Measurements from ENCODE around the gene MPPED2. TPM values are rescaled to one million over a fixed set of nuclear protein-coding genes. Genes with fewer than 3 reads are reported as not detected.
"Not testable (repeated sequence)": the region's sequence is repeated elsewhere in the genome, so short reads cannot be mapped to it uniquely, and the experiment has no call there.

The MPPED2 gene
- total RNA-seq, 1 donor from 2014 or later = 0.72 TPM

- no peak for ATAC-seq
Measured at GRCh38 chr11:30578406-30578805, 7.7 kb downstream of the MPPED2 start.

DNA sequence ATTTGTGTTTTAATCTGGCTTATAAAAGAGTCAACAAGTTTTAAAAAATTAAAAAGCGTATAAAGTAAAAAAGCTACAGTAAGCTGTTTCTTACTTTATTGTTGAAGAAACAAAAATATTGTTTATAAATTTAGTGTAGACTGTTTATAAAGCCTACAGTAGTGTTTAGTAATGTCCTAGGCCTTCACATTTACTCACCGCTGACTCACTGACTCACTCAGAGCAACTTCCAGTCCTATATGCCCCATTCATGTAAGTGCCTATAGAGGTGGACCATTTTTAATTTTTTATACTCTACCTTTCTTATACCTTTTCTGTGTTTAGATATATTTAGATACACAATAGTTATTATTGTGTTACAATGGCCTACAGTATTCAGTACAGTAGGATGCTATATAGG, 12.2 kb downstream of the MPPED2 start:
- no peak for ATAC-seq

DNA sequence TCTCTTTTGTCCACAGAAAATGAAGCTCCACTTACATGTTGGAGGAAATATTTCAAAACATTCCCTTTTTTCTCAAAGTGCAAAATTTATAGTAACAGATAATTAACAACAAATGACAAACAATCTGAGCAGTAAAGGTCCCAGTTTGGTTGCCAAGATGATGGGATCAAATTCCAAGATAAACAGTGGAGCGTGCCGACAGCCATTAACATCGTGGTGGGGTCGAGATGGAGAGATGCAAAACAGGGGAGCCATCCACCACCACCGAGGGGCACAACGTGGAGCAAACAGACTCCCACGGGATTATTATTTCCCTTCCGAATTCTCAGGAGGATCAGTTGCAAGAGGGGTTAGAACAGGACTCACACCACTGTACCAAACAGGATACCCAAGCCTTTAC, 17.2 kb downstream of the MPPED2 start:
- ATAC-seq = no peak

- no peak for ATAC-seq
Measured at GRCh38 chr11:30567644-30568043, 18.5 kb downstream of the MPPED2 start.

GRCh38 chr11:30567120-30567519, 19.0 kb downstream of the MPPED2 start:
- no peak for ATAC-seq

DNA sequence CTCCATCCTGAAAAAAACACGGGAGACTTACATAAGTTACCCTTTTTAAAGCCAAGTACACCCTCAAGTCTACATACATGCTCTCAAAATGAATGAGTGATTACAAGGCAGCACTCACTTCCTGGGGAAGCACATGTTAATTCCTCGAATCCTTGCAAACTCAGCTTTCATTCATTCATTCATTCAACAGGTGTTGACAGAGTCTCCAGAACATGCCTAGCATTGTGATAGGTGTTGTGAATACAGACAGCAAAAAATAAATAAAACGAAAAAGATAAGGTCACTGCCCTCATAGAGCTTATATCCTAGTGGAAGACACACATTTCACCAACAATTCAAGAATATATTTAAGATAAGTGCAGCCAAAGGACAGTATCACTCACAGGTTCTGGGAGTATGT, 19.7 kb downstream of the MPPED2 start:
- ATAC-seq = no peak

DNA sequence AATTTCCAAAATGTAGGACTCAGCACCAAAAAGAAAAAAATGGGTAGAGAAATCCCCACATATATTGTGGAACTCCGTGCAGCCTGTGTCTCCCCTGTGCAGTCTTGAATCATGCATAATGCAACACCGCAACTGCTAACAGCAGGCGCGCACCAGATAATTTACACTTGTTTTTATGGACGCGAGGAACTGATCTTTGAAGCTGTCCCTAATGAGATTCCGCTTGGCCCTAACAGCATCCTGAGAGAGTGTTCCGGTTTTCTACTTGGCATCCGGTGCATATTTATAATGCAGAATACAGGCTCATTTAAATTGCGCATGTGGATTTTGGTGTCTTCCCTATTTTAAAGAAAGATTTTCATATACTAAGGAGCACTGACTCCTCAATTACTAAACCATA, 21.1 kb downstream of the MPPED2 start:
- ATAC-seq = no peak

DNA sequence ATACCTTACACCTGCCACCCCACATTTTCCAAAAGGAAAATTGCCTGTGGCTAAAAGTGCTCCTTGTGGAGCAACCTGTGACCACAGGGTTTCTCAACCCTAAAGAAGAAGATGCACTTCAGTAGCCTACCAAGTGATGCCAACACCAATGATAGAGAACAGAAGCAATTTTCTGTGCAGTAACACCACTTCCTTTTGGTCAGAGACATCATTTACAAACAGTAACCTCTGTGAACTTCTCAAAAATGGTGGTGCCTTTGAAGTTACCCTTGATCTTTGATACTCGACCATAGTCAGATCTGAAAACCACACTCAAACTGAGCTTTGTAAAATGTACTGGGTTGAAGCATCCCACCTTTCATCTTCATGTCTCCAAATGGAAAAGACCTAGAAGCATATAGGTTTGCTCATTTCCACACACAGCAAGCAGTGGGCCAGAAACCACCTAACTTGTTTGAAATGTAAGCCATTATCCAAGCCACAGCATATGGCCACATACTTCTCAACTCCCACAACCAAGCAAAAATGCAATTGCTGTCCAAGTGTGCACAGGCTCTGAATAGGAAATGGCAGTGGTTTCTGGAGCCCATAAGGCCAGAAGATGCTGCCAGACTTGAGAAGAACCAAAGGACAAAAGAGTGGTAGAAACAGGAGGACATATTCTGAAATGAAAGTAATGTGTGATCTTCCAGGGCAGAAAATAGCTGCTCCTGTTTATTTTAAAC, 24.3 kb downstream of the MPPED2 start:
- no peak for ATAC-seq

- no peak for ATAC-seq
Measured at GRCh38 chr11:30560206-30561106, 25.7 kb downstream of the MPPED2 start.

GRCh38 chr11:30559004-30559403, 27.1 kb downstream of the MPPED2 start:
- ATAC-seq = no peak

DNA sequence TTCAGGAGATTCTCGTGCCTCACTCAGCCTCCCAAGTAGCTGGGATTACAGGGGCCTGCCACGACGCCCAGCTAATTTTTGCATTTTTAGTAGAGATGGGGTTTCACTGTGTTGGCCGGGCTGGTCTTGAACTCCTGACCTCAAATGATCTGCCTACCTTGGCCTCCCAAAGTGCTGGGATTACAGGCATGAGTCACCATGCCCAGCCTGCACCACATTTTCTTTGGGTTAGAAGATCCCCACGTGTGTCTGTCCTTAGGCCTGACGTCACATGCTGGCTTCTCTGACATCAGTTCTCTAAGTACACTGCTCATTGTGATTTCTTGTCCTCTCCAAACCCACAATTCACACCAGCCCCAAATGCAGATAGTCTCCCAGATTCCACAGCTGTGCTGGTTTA, 31.6 kb downstream of the MPPED2 start:
- ATAC-seq = not testable (repeated sequence)

DNA sequence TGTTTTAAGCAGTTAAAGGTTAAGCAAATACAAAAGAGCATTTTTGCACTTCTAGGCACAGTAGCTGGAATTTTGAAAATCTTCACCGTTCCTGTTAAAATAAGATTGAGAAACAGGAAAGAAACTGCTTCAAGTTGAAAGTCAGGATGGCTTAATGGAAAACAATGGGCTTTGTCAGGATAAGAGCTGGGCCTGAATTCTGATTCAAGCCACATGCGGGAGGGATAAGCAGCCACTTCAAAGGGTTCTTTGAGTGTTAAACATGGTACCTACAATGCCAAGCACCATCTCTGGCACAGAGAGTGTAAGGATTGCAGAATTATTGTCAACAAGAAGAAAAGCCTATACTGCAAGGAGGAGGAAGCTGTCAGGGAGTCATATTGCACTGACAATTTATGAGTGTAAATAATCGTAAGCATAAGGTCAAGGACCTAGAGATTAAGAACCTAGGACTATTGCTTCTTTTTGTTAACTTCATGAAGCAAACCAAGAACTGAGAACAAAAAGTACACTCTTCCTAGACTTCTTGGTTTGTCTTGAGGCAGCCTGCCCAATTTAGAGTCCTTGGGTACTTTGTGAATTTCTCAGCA, 32.5 kb downstream of the MPPED2 start:
- ATAC-seq = no peak

- no peak for ATAC-seq
Measured at GRCh38 chr11:30552839-30553238, 33.3 kb downstream of the MPPED2 start.

GRCh38 chr11:30550022-30550542, 36.1 kb downstream of the MPPED2 start:
- ATAC-seq = no peak

DNA sequence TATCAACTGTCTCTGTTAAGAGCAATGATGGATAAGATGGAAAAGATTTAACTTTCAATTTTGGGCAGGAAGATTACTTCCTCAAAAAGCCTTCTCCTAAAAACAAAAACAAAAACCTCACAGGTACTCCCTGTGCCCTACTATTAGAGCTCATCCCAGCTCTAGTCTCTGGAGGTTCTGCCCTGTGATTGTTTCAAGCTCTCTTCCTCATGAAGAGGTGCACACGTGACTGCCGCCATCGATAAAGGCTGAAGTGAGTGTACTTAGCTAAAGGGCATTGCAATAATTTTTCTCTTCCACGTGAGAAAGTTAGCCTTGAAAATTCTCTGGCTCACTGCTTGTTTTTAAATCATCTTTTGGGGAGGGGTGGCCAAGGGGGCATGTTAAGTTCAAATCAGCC, 36.6 kb downstream of the MPPED2 start:
- ATAC-seq = no peak

DNA sequence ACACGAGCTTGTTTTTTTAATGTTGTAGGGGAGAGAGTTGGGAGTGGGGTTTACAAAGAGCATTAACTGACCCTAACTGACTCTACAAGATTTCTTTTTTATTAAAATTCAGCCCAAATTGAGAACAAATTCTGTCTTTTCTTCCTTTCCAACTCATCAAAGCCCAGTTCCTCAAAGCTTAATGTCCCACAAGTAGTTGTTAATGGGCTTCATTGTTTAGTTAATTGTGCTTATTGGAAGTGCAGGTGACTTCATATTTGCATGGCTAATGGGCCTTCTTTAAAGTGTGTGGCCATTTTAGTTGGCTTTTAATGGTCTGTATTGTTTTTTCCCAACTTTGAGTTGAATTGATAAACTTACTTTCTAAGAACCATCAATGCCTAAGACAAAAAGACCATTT, 39.8 kb downstream of the MPPED2 start:
- ATAC-seq = no peak

DNA sequence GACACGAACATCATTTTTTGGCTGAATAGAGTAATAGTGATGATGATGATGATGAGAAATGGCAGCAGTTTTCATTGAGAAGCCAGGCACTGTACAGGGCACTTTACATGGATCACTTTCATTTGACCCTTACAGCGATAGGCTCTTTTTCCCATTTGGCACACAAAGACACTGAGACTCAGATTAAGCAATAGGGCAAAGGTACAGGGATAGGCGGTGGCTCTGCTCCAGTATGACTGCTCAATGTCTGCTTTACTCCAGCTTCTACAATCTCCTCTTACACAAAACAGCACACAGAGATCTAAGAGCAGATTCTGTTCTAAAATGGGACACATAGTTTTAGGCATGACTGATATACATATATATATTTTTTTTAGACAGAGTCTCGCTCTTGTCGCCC, 40.6 kb downstream of the MPPED2 start:
- ATAC-seq = no peak

GRCh38 chr11:30543066-30543465, 43.1 kb downstream of the MPPED2 start:
- ATAC-seq = no peak

DNA sequence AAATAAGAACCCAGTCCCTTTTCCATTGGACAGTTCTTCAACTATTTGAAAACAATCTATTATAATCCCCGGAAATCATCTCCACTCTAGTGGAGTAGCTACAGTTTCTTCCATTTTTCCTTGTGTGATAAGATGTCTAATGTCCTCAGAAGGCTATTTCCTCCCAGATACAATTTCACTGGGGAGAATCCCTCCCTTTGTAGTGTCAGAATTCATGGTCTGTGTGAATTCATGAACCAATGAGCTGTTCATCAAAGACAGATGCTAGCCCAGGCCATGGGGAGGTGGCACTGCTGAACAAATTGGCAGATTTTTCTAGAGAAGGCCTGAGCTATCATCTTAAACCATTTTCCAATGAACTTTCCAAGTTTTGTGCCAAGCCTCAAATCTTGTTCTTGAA, 45.4 kb downstream of the MPPED2 start:
- no peak for ATAC-seq

- ATAC-seq = no peak
Measured at GRCh38 chr11:30538251-30538650, 47.9 kb downstream of the MPPED2 start.

DNA sequence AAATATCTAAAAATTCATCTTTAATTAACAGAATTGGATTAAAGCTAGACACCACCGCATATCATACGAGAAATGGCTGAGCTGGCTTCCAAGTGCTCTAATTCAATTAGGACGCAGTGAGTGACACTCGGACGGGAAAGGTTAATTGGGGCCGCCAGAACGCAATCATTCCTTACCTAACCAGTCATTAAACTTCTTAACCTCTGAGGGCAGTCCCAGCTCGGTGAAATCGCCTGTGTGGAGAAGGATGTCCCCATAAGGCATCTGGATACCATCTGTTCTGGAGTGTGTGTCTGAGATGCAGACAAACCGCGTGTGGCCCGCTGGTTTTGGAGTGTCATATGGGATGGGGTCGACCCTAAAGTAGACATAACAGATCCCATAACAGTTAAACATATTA, 50.3 kb downstream of the MPPED2 start:
- no peak for ATAC-seq

DNA sequence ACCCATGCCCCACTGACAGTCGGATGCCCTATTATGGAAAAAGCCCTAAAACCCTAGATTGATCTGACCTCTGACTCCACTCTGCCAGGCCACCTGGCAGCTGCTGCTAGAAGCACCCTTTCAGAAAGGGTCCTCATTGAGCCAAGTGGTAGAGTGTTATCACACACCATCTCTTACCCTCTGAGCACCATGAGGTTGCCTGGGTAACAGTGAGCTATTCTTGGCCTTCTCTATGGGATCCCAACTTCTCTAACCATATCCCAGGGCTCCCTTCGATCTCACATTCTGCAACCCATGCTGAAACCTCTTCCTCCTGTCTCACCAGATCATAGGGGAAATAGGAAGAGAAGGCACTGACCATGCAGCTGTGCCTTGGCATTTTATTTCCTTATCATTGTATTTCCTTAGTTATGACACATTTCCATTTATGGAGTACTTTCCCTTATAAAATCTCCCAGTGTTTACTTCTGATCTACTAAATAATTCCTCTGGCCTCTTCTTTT, 52.7 kb downstream of the MPPED2 start:
- ATAC-seq = no peak

DNA sequence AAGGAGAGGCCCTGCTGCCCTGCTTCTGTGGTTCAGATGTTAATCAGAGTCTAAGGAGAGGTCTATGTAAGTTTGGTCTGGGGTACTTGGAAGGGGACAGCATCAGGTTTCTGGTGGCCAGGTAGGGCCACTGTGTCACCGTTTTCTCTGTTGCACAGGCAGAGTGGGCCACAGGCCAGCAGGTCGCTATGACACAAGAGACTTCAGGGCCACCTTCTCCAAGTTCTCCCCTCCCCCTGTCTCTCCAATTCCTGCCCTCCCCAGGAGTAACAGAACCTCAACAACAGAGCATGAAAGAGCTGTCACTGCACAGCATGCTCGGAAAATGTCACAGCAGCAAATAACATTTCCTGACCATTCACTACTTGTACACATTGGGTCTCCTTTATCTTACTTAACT, 58.6 kb downstream of the MPPED2 start:
- ATAC-seq = no peak
